ENCODE data around the gene RABGEF1.
"Not testable (repeated sequence)": the region's sequence is repeated elsewhere in the genome, so short reads cannot be mapped to it uniquely, and the experiment has no call there.

The RABGEF1 gene

DNA sequence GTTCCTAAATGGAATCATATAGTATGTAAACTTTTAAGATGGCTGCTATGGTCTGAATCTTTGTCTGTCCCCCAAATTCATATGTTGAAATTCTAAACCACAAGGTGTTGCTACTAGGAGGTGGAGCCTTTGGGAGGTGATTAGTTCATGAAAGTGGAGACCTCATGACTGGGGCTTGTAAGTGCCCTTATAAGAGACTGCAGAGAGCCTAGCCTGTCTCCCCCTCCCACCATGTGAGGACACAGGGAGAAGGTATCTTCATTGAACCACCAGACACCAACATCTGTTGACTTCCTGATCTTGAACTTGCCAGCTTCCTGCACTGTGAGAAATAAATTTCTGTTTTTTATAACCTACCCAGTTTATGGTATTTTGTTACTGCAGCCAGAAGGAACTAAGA, 27.0 kb downstream of the RABGEF1 start:
- not testable (repeated sequence) for DNase-seq

DNA sequence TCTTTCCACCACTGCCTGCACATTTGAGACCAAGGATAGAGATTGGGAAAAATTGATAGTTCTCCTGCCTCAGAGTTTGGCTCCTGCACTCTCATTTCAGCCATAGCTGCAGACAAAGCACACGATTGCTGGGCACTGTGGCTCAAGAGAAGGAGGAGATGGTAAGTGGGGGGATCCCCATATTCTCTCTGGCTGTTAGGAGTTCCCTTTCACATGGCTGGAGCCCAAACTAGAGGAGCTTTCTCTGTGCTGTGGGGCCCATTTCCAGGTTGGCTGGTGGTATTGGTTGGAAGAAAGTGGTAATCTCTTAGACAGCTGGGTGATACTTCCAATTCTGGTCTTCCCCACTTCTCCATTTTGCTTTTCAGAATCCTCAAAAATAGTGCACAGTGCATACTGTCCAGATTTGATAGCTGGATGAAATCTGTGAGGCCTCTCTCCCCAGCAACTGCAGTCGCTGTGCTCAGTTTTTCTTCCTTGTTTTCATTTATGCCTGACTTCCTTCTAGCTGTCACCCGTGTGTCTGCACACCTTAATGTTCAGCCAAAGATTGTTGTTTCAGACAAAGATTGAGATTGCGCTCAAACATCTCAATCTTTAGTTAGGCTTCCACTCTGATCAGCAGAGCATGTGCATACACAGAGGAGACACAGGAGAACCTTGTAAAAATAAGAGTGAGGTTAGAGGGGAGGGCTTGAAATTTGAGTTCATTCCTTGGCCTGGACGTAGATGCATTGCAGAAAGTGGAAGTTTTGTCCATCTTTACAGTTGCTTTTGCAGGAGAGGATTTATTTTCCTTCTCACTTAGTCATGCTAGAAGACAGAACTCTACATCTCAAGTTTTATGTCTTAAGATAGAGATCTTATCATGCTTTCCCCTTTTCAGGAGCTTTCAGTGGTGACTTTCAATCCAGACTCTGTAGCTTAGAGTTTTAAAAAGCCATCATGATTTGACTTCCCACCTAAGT, 28.6 kb downstream of the RABGEF1 start:
- no peak for DNase-seq

DNA sequence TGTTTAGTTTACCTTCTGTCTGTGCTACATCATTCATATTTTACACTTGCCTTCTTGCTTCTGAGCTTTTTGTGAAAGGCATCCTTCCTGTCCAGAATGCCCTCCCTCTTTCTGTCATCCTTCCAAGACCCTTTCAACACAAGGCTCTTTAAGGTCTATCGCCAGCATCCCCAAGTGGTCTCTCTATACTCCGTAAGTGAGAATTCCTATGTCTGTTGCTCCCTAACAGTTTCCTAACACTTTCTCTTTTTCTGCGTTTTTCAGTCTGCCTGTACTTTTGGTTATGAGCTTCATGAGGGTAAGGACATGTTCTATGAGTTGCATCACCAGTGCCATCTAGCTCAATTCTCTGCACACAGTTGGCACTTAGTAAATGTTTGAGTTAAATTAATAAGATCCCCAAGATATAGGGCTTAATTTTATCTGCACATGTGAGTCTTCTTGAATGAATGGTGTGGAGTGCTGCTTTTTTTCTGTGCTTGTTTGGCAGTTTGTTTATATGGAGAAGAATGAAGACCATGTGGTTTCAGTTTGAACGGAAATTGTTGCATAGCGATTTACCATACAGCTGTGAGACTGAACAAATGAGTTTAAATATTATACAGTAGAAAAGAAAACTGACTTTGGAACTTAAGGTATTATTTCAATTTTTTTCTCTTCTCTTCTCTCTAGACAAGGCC, 29.4 kb downstream of the RABGEF1 start:
- DNase-seq = no peak

DNA sequence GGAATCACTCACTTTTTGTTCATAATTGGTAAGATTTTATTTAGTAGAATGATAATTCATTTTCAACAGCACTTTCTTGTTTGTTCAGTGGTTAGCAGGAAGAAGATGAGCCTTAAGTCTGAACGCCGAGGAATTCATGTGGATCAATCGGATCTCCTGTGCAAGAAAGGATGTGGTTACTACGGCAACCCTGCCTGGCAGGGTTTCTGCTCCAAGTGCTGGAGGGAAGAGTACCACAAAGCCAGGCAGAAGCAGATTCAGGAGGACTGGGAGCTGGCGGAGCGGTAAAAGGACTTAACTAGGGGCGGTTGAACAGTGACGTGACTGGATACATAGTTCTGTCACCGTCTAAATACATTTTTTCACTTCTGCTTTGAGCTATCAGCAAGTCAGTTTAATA, 31.3 kb downstream of the RABGEF1 start:
- no peak for DNase-seq

DNA sequence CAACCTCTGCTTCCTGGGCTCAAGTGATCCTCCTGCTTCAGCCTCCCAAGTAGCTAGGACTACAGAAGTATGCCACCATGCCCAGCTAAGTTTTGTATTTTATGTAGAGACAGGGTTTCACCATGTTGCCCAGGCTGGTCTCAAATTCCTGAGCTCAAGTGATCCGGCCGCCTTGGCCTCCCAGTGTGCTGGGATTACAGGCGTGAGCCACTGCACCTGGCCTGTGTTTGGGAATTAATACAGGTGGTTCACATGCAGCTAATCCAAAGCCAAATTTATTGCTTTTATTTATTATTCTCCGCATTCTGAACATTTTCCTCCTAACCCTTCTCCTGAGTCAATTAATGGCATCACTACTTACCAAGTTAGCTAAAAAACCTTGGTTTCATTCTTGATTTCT, 33.2 kb downstream of the RABGEF1 start:
- not testable (repeated sequence) for DNase-seq

DNA sequence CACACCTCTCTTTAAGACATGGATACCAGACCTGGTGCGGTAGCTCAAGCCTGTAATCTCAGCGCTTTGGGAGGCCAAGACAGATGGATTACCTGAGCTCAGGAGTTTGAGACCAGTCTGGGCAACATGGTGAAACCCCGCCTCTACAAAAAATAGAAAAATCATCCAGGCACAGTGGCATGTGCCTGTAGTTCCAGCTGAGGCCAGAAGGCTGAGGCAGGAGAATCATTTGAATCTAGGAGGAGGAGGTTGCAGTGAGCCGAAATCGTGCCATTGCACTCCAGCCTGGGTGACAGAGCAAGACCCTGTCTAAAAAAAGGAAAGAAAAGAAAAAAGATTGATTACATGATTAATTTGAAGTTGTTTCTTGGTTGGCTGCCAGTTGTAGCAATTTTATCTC, 35.9 kb downstream of the RABGEF1 start:
- DNase-seq = not testable (repeated sequence)

DNA sequence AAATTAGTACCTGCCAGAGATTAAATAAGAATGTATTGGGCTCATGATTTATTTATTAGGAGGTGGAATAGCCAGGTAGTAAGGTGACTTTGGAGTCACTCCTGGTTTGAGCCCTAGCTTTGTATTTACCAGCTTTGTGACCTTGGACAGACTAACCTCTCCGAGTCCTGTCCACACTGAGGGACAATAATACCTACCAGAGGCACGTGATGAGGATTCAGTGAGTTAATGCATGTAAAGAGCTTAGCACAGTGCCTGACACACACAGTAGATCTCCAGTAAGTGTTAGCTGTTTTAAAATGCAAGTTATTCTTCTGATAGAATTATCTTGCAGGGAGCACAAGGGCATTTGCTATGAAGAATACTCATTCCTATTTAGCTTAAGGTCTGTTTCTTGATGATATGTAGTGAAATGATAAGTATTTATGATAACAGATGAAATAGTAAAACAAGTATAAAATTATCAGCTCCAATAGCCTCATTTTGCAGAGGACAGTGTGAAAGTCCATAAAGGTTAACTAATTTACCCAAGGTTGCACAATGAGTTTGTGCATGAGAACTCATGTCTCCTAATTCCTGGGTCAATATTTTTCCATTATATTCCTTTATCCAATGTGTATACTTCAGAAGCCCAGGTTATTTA, 36.4 kb downstream of the RABGEF1 start:
- DNase-seq = no peak

DNA sequence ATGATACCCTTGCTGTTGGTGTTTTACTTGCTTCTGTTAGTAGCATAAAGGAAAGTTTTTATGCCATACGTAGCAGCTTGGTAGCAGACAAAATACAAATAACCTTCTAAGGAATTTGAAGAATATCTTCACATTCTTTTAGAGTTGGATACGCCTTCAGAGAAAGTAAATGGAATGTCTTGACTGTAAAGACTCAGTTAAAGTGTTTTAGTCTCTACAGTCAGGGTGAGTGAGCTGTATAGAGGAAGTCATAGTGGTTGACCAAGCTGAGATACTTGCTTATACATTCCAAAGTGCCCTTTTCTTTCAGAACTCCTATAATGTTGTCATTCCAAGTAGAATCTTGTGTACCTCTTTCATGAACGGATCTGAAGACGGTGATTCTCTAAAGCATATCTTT, 37.7 kb downstream of the RABGEF1 start:
- DNase-seq = no peak

DNA sequence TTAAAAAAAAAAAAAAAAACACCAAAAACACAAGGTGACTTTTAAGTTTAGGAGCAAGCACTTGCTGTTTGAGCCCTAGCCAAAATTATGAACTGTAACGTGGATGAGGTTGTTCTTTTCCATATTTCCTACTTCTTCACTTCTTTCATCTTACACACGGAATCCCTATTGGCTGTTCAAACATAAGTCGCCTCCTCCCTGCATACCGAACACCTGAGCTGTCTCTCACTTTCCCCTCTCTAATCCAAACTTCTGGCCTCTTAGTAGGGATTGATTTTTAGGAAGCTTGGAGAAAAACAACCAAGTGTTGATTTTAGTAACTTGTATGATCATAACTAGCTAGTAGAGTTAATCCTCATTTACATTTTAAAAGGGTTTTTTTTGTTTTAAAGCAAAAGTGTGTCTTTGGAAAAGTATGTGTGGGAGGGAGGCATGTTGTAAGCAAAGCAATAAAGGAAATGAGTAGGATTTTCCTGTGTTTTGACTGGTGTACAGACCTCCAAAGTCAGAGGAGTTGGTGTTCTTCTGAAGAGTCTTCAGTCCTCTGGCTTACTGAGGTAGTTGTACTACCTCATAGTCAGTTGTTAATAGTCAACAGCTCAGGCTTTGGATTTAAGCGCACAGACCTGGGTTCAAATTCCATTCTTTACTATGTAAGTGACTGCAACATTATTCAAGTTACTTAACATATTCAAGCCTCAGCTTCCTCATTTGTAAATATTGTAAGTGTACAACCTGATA, 39.3 kb downstream of the RABGEF1 start:
- no peak for DNase-seq

DNA sequence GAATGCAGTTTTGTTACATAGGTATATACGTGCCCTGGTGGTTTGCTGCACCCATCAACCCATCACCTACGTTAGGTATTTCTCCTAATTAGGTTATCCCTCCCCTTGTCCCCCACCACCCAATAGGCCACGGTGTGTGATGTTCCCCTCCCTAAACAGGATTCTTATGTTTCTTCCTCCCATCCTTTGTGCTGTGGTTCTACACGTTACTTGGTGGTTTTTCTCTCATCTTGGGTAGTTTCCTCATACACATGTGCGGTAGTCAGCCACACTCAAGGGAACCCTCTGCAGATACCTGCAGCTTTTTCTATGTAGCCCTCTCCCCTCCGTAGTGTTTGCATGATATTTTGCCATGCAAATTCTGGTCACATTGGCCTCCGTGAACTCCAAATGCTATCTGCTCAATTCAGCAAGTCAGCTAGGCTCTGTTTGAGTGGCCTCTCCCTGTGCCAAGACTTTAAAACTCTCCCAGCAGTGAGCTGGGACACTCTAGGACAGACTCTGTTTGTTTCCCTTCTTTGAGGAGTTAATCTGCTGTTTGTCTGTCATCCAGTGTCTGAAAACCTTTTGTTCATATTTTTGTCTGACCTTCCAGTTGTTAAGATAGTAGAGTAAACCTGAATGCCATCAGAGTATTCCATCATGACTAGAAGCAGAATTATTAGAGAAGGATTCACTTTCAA, 41.0 kb downstream of the RABGEF1 start:
- no peak for DNase-seq

DNA sequence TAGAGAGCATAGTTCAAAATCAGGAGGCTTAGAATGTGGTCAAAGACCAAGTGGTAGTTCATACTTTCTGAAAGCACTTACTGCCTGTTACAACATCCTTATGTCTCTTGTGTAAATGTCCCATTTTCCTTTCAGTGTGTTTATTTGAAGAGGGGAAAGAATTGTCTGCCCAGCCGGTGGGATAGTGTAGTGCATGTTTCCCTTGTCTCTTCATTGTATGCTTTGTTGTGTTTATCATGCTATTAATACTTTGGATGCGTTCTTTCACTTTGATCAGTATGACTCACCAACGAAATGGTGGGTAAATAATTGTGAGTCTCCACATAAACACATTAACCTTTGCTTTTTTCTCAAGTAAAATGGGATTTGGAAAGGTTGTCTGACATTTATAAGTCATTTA, 42.3 kb downstream of the RABGEF1 start:
- not testable (repeated sequence) for DNase-seq

DNA sequence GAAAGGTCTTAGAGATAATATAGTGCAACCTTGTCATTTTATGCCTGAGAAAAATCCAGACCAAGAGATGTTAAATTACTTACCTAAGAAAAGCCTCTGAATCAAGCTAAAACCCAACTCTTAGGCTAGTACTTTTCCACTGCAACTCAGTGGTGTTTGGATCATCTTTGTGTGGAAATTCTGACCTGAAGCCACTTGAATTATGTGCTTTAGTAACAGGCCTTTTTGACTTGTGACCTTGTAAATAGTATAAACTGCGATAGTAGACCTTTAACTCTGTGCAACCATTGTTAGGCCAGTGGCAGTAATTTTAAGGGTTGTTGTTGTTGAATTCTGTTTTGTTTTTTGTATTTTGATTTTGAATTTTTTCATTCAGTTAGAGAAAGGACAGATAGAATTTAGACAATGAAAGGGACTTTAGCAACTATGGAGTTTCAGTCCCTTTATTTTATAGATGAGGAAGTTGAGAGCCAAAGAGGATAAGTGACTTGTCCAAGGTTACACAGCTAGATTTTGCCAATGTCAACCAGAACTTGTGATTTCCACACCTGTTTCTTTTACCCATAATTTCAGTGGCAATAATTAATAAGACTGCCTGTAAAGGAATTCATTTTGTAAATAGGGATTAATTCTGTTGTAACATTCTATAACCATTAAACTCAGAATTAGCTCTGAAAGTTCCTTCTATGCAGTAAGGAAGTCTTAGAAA, 43.5 kb downstream of the RABGEF1 start:
- DNase-seq = not testable (repeated sequence)

DNA sequence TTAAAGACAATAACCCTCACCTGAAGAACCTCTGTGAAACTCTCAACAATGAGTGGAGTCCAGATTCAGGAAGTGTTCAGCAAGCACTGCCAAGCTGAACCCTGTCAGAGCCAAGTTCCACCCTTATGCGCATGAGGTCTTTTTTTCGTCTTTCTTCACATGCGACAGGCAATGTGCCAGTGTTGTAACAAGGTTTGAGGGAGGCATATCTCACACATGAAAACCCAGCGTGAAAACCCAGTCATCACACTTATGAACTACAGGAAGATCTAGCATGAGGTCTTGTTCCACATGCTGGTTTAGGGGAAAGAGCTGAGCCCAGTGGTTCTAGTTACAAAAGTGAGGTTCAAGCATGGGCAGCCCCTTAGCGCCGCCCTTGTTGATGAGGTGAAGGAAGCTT, 49.7 kb downstream of the RABGEF1 start:
- DNase-seq = no peak

DNA sequence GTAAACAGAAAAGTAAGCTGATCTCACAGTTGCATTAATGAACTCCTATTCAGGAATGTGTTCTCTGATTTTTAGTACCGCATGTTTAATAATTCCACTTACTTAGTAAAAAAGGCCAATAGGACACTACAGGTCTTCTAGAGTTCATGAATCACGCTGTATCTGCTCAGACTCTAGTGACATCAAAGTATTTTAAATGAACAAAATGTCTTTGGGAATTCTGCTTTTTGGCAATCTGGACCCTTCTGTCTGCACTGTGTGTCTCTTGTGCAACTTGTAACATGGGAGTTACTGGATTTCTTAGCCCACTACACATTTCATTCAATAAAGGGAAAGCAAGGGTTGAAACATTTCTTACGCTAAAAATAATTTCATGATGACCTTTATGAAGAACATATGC, 50.2 kb downstream of the RABGEF1 start:
- DNase-seq = no peak

DNA sequence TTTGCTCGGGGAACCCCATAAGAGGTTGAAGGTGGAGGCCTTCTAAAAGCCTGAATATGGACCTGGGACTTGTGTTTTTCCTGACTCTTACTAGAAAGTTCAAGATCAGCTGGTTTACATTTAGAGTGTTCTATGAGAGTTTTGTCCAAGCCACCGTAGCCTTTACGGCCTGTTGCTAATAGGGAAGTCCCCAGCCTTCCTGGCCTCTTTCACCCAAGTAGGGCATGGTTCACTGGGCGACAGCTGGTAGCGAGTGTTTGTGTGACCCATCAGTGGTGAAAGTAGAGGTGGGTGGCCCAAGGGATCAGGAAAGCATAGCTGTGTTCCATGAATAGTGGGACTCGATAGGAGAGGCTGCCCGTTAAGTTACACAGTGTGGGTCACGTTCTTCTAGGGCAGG, 60.1 kb downstream of the RABGEF1 start:
- no peak for DNase-seq

DNA sequence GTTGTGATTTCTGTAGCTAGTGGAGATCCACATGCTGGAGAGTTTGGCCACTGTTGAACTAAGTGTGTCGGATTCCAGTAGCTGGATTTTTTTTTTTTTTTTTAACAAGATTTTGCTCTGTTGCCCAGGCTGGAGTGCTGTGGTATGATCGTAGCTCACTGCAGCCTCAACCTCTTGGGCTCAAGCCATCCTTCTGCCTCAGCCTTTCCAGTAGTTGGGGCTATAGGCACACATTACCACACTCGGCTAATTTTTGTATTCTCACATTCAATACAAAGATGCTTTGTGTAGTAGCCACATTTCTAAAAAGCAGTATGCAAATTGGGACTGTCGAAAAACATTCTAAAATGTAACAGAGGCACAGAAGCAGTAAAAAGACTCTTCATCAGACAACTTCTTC, 63.5 kb downstream of the RABGEF1 start:
- DNase-seq = no peak

DNA sequence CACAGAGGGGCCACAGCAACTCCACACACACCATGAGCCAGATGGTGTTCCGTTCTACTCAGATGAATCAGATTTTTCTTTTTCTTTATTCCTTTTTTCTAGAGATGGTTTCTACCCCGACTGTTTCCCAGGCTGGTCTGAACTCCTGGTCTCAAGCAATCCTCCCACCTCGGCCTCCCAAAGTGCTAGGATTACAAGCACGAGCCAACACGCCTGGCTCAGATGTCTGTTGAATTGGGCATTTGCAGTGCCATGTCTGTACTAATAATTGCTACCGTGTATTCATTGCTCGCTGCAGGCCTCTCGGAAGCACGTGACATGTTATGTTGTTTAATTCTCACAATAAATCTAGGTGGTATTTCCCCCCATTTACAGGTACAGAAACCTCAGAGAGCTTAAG, 67.2 kb downstream of the RABGEF1 start:
- DNase-seq = no peak

DNA sequence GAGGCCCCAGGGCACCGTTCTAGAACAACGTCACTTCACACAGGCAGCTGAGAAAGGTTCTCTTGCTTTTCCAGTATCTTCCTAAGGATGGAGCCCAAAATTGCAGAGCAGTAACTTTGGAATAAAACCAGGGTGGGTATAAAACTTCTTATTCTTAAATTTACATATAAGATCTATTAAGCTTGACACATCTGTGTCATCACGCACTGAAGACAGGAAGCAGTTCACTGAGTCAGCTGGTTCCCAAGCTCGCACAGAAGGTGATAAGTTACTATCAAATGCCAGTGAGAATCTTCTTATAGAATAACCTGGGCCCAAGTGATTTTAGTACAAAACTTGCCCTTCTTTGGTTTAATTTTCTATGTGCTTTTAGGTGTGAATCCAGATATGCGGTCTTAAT, 70.2 kb downstream of the RABGEF1 start:
- no peak for DNase-seq

DNA sequence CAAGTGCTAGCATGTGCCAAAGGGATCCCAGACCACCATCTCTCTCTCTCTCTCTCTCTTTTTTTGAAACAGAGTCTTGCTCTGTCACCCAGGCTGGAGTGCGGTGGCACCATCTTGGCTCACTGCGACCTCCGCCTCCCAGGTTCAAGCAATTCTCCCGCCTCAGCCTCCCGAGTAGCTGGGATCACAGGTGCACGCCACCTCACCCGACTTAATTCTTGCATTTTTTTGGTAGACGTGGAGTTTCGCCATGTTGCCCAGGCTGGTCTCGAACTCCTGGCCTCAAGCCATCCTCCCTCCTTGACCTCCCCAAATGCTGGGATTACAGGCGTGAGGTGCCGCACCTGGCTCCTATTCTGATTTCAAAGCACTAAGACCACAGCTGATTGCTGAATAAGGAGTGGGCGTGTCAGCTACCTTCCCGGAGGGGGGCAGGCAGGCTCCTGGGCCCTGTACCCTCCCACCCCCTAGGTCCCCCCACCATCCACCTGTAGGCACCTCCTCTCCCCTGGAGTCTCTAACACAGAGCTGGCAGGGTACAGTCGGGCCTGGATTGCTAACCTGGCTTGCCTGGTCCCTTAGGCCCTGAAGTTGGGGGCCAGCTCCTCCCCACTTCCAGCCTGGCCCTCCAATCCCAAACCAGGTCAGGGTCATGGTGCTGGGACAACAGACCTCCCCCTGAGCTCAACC, 74.8 kb downstream of the RABGEF1 start:
- DNase-seq = not testable (repeated sequence)

DNA sequence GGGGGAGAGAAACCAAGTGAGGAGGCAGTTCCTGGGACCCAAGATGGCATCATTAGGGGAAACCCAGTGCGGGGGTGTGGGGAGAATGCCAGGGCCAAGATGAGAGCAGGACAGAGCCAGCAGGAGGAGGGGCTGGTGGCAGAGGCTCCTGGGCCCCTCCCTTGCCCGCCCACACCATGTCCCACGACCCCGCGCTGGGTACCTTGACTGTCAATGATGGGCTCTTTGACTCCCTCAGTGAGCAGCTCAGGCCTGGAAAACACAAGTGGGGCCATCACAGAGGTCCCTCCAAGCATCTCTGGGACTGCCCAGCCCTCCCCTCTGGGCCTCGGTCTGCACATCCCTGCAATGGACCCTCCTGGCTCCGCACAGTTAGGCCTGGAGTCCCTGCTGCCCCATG, 75.4 kb downstream of the RABGEF1 start:
- DNase-seq = no peak

DNA sequence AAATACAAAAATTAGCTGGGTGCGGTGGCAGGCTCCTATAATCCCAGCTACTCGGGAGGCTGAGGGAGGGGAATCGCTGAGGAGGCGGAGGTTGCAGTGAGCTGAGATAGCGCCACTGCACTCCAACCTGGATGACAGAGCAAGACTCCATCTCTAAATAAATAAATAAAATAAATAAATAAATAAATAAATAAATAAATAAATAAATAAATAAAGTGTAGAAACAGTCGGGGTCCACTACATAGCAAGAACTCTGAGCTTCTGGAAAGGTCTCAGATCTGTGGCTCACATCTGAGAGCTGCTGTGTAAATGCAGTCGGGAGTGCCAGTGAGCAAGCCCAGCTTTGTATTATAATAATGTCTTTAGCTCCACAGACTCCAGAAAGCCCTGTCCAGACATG, 76.1 kb downstream of the RABGEF1 start:
- not testable (repeated sequence) for DNase-seq
